DOHH2 (cell line): ENCODE results near the gene CFAP46.

ENCODE experiments used
- CTCF ChIP-seq: fragments of 200-600 bp; sonication (generic); IDR thresholded peaks from one replicate; pipeline ENCODE4 v1.5.1; 2014; ENCODE audit warnings: antibody characterized with exemption, mild to moderate bottlenecking, low read depth, low read length; ENCODE audit not compliant: poor library complexity, severe bottlenecking
- EZH2phosphoT487 ChIP-seq: fragments of 200-600 bp; sonication (generic); IDR thresholded peaks from 2 replicates; pipeline ENCODE4 v1.6.1; 2017; ENCODE audit warnings: borderline replicate concordance, mild to moderate bottlenecking, antibody characterized with exemption, low read length, moderate library complexity, mixed read lengths

DNA sequence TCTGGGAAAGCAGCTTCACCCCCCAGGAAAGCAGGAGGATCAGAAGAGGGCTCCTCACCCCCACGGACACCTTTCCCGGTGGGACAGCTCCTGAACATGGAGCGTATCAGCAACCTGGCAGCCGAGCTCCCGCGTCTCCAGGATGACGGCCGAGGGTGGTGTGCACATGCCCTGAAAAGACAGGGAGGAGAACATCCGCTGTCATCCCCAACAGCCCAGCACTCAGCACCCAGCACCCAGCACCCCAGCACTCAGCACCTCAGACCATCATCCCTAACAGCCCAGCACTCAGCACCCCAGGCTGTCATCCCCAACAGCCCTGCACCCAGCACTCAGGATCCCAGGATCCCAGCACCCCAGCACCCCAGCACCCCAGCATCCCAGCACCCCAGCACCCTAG lies 3.9 kb upstream of the CFAP46 start:
- TF ChIP-seq CTCF (no peak), EZH2phosphoT487 (no peak)
